Osteocyte (in vitro differentiated cells): ENCODE measurements around the gene REPIN1. TPM values are rescaled to one million over a fixed set of nuclear protein-coding genes. Genes with fewer than 3 reads are reported as not detected.

Source experiments
- DNase-seq: peaks from one replicate; pipeline ENCODE4 v3.0.0; 2021; ENCODE audit warnings: mixed read lengths; ENCODE audit not compliant: unreplicated experiment; ENCODE audit errors: extremely low spot score
- H3K27ac Mint-ChIP-seq: one replicate; pipeline ENCODE4 v1.8.0; 2021; ENCODE audit warnings: mild to moderate bottlenecking, mixed read lengths; ENCODE audit not compliant: unreplicated experiment
- H3K27me3 Mint-ChIP-seq: one replicate; pipeline ENCODE4 v1.8.0; 2021; ENCODE audit warnings: mixed read lengths; ENCODE audit not compliant: unreplicated experiment
- H3K36me3 Mint-ChIP-seq: one replicate; pipeline ENCODE4 v1.8.0; 2021; ENCODE audit warnings: mixed read lengths; ENCODE audit not compliant: unreplicated experiment
- H3K4me1 Mint-ChIP-seq: one replicate; pipeline ENCODE4 v1.8.0; 2021; ENCODE audit warnings: mixed read lengths; ENCODE audit not compliant: unreplicated experiment
- H3K4me3 Mint-ChIP-seq: one replicate; pipeline ENCODE4 v1.8.0; 2021; ENCODE audit warnings: mild to moderate bottlenecking, moderate library complexity, mixed read lengths; ENCODE audit not compliant: unreplicated experiment
- H3K9me3 Mint-ChIP-seq: one replicate; pipeline ENCODE4 v1.8.0; 2021; ENCODE audit warnings: mixed read lengths; ENCODE audit not compliant: unreplicated experiment
- total RNA-seq: library from RNA; stranded (reverse); gene quantifications from 2 replicates; pipeline ENCODE4 v1.2.1, GENCODE V29; 2021
- TF ChIP-seq, protein P1 (sequence below): fragments of 200-600 bp; sonication (generic); IDR thresholded peaks from 2 replicates; pipeline ENCODE4 v1.5.0; 2021; ENCODE audit warnings: antibody characterized with exemption, mild to moderate bottlenecking, moderate library complexity

Gene REPIN1
- total RNA-seq, 1 donor from 2014 or later, result 66.3 TPM

DNA sequence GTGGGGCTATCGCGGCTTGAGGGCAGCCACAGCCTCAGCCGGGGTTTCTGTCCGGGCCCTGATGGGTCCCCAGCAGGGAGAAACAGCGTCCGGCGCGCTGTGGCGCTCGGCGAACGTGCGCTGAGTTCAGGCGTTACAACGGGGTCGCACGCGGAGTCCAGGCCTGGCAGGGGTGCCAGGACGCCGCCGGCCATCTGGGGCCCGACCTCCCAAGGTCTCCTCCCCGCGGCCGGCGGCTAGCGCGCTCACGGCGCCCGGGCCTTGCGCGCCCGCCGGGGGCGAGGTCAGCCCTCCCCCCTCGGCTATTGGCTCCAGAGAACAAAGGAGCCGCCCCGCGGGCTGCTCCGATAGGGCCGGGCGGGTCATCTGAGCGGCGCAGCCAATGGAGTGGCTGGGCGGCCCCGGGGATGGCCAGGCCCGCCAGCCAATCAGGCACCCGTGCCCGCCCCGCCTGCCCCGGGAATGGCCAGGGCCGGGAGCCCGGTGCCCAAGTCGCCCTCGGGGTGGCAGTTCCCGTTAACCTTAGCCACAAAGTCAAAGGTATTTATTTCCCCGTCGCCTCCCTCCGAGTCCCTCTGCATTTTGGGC is 10.3 kb downstream of the REPIN1 start, which contains the start of gene ZNF775:
TSS of gene ZNF775 (plus strand) at position 478 of the 588 bp plus-strand sequence. CDS start 9,141 bp downstream, outside the sequence.
- H3K9me3 Mint-ChIP-seq, result no peaks in the 10 kb centered on the region
- H3K36me3 Mint-ChIP-seq, result peaks cover 5% of the 10 kb centered on the region
- peak; percentile 98 for DNase-seq
- H3K27ac Mint-ChIP-seq, result peak within 1 kb of the TSS; percentile 93
- TF ChIP-seq, protein P1, sequence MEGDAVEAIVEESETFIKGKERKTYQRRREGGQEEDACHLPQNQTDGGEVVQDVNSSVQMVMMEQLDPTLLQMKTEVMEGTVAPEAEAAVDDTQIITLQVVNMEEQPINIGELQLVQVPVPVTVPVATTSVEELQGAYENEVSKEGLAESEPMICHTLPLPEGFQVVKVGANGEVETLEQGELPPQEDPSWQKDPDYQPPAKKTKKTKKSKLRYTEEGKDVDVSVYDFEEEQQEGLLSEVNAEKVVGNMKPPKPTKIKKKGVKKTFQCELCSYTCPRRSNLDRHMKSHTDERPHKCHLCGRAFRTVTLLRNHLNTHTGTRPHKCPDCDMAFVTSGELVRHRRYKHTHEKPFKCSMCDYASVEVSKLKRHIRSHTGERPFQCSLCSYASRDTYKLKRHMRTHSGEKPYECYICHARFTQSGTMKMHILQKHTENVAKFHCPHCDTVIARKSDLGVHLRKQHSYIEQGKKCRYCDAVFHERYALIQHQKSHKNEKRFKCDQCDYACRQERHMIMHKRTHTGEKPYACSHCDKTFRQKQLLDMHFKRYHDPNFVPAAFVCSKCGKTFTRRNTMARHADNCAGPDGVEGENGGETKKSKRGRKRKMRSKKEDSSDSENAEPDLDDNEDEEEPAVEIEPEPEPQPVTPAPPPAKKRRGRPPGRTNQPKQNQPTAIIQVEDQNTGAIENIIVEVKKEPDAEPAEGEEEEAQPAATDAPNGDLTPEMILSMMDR, result no peak
- H3K27me3 Mint-ChIP-seq, result no peaks in the 10 kb centered on the region
- peaks cover 47% of the 10 kb centered on the region for H3K4me1 Mint-ChIP-seq
- peak within 1 kb of the TSS; percentile 92 for H3K4me3 Mint-ChIP-seq

DNA sequence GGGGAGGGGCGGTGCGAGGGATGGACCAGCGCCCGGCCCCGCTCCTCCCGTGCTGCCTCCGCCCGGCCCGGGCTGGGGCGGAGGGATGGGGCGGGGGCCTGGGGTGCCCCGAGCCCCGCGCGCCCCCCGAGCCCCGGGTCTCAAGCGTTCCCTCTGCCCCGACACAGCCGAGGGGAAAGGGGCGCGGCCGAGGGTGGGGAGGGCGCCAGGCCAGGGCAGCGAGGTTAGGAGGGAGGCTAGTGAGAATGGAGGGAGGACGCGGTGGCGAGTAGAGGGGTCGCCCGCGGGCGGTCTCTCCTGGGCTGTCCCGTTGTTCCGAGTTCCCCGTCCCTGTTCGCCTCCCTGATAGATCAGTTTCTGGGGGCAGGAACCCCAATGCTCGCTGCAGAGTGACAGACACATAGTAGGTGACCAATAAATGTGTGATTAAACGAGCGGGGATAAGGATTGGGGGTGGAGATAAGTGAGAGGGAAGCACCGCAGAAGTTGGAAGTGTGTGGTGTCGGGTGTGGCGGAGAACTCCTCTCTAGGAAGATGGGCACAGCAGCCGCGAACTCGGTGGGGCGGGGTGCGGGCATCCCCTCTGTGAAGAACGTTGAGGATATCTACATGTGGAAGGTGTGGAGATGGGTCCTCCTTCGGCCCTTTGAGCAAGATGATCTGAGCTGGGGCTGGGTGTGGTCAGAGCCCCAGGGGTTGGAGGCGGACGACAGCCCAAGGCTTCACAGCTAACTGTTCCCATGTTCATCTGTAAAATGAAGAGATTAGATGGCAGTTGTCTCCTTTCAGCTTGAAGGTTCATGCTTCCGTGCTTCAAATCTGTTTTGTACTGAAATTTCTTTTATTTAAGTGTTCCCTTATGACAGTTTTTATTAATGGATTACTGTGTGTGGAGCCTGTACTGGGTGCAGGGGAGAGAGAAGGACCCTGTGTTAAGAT is 11.1 kb downstream of the REPIN1 start:
- DNase-seq, result no peak
- TF ChIP-seq, protein P1, result no peak
- peaks cover 47% of the 10 kb centered on the region for H3K4me1 Mint-ChIP-seq
- no peaks in the 10 kb centered on the region for H3K36me3 Mint-ChIP-seq
- peak overlapping the region; percentile 74 for H3K27ac Mint-ChIP-seq
- H3K9me3 Mint-ChIP-seq, result no peaks in the 10 kb centered on the region
- H3K4me3 Mint-ChIP-seq, result peak overlapping the region; percentile 92
- no peaks in the 10 kb centered on the region for H3K27me3 Mint-ChIP-seq

DNA sequence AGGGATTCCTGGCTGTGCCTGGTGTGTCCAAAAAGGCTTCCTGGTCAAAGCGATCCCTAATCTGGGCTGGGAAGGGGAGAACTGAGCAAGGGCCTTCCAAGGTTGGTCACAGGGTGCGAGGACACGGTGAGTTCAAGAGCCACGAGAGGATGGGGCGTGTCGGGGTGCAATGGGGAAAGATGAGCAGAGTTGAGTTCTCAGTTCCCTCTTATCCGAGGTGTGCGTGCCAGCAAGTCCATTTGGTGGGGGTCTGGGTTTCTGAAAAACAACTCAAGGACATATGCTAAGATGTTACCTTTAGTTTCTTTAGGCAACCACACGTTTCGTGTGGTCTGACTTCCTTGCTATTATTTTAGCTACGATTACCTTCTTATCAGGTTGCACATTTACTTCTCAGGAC is 11.8 kb downstream of the REPIN1 start:
- TF ChIP-seq, protein P1, result no peak
- H3K27me3 Mint-ChIP-seq, result no peaks in the 10 kb centered on the region
- peaks cover 47% of the 10 kb centered on the region for H3K4me1 Mint-ChIP-seq
- H3K9me3 Mint-ChIP-seq, result no peaks in the 10 kb centered on the region
- no peak for DNase-seq
- peak overlapping the region; percentile 5 for H3K27ac Mint-ChIP-seq
- no peaks in the 10 kb centered on the region for H3K36me3 Mint-ChIP-seq
- peak overlapping the region; percentile 92 for H3K4me3 Mint-ChIP-seq

DNA sequence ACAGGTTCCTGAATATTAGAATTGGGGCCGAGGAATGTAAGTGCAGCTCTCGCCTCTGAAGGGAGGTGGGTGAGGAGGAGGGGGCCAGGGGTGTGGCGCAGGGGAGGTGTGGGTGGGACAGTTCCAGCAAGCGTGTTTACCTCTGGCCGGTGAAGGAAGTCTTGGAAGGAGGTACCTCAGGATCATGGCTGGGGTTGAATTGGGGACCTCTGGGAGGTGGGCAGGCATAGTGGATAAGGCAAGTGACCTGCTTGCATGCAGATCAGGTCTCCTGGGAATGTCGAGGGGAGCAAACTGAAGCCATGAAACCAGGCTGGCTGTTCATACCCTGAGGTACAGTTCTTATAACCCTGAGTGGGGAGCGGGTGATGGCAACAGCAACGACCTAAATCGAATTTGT is 12.5 kb downstream of the REPIN1 start:
- no peaks in the 10 kb centered on the region for H3K9me3 Mint-ChIP-seq
- H3K27ac Mint-ChIP-seq, result no peak overlapping the region
- no peaks in the 10 kb centered on the region for H3K27me3 Mint-ChIP-seq
- peaks cover 46% of the 10 kb centered on the region for H3K4me1 Mint-ChIP-seq
- TF ChIP-seq, protein P1, result no peak
- H3K4me3 Mint-ChIP-seq, result no peak overlapping the region
- DNase-seq, result no peak
- no peaks in the 10 kb centered on the region for H3K36me3 Mint-ChIP-seq

DNA sequence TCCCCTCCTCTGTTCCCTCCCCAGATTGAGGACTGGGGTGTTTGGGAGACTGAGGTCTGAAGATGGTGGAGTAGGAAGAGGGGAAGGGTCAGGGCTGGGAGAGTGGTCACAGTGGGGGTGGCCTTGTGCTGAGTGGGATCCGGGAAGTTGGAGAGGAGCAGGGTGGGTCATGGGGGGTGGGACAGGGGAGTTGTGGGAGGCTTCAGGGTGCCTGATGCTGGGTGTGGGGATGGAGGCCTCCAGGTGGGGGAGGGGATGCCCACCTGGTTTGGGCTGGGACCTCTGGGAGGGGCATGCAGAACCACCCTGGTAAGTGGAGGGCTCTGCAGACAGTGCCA is 13.1 kb downstream of the REPIN1 start:
- peaks cover 40% of the 10 kb centered on the region for H3K4me1 Mint-ChIP-seq
- H3K27me3 Mint-ChIP-seq, result no peaks in the 10 kb centered on the region
- no peaks in the 10 kb centered on the region for H3K36me3 Mint-ChIP-seq
- H3K9me3 Mint-ChIP-seq, result no peaks in the 10 kb centered on the region
- no peak overlapping the region for H3K4me3 Mint-ChIP-seq
- TF ChIP-seq, protein P1, result no peak
- DNase-seq, result no peak
- no peak overlapping the region for H3K27ac Mint-ChIP-seq
